ENCODE data around the gene GPR37L1. TPM values are rescaled to one million over a fixed set of nuclear protein-coding genes. Genes with fewer than 3 reads are reported as not detected.

The GPR37L1 gene
- total RNA-seq, 1 donor from 2014 or later, result 0.09 TPM

DNA sequence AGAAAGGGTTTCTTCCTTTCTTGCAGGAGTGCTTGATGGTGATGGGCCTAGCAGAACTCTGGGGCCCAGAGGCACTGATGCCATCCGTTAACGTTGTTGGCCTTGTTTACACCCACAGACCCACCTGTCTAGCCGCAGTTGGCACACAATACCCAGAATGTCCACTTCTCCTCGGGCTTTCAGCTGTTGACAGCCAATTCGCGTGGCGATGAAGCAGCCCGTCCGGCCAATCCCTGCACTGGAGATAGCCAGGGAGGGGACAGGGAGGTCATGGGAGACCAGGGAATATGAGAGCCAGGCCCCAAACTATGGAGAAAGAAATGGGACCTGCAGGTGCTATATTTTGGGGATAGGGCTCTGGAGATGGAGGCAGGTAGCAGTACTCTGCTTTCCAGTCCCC is 27.5 kb downstream of the GPR37L1 start:
- Mint-ChIP-seq H3K27me3 (ENCODE audit: low read depth) (no peaks in the 10 kb centered on the region), H3K9me3 (no peaks in the 10 kb centered on the region), H3K36me3 (no peaks in the 10 kb centered on the region), H3K4me1 (peaks cover 12% of the 10 kb centered on the region), H3K27ac (no peak overlapping the region), H3K4me3 (no peak overlapping the region)
- DNase-seq (ENCODE audit: low spot score in 2 of 2, unreplicated experiment in 2 of 2), result no peak
- TF ChIP-seq, protein P1, sequence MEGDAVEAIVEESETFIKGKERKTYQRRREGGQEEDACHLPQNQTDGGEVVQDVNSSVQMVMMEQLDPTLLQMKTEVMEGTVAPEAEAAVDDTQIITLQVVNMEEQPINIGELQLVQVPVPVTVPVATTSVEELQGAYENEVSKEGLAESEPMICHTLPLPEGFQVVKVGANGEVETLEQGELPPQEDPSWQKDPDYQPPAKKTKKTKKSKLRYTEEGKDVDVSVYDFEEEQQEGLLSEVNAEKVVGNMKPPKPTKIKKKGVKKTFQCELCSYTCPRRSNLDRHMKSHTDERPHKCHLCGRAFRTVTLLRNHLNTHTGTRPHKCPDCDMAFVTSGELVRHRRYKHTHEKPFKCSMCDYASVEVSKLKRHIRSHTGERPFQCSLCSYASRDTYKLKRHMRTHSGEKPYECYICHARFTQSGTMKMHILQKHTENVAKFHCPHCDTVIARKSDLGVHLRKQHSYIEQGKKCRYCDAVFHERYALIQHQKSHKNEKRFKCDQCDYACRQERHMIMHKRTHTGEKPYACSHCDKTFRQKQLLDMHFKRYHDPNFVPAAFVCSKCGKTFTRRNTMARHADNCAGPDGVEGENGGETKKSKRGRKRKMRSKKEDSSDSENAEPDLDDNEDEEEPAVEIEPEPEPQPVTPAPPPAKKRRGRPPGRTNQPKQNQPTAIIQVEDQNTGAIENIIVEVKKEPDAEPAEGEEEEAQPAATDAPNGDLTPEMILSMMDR (IDR thresholded peaks at IDR 0.05; ENCODE audit: unreplicated experiment), result no peak

- H3K4me1 Mint-ChIP-seq, result peaks cover 12% of the 10 kb centered on the region
- H3K27me3 Mint-ChIP-seq (ENCODE audit: low read depth), result no peaks in the 10 kb centered on the region
- H3K27ac Mint-ChIP-seq, result no peak overlapping the region
- DNase-seq (ENCODE audit: low spot score in 2 of 2, unreplicated experiment in 2 of 2), result no peak
- H3K36me3 Mint-ChIP-seq, result no peaks in the 10 kb centered on the region
- no peak overlapping the region for H3K4me3 Mint-ChIP-seq
- H3K9me3 Mint-ChIP-seq, result no peaks in the 10 kb centered on the region
- TF ChIP-seq, protein P1 (IDR thresholded peaks at IDR 0.05; ENCODE audit: unreplicated experiment), result no peak
Observed at GRCh38 chr1:202150602-202151001, 27.9 kb downstream of the GPR37L1 start.

DNA sequence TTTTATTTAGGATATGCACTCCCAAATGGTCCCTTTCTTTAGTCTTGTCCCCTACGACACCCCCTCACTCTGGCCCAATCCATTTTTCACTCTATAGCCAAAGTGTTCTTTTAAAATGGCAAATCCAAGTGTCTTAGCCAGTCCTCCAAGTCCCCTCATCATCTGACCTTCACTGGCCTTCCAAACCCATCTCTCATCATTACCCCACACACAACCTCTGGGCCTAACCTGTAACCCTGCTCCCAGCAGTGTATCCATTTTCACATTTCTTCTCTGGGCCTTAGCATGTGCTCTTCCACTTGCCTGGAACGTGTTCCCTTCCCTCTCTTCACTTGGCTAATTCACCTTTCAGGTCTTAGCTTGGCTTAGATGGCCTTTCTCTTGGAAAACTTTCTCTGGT is 28.3 kb downstream of the GPR37L1 start:
- H3K36me3 Mint-ChIP-seq, result no peaks in the 10 kb centered on the region
- no peak overlapping the region for H3K4me3 Mint-ChIP-seq
- no peaks in the 10 kb centered on the region for H3K9me3 Mint-ChIP-seq
- no peak overlapping the region for H3K27ac Mint-ChIP-seq
- no peak for DNase-seq (ENCODE audit: low spot score in 2 of 2, unreplicated experiment in 2 of 2)
- H3K27me3 Mint-ChIP-seq (ENCODE audit: low read depth), result no peaks in the 10 kb centered on the region
- TF ChIP-seq, protein P1 (IDR thresholded peaks at IDR 0.05; ENCODE audit: unreplicated experiment), result no peak
- H3K4me1 Mint-ChIP-seq, result peaks cover 12% of the 10 kb centered on the region

- DNase-seq (ENCODE audit: low spot score in 2 of 2, unreplicated experiment in 2 of 2), result no peak
- H3K27me3 Mint-ChIP-seq (ENCODE audit: low read depth), result no peaks in the 10 kb centered on the region
- TF ChIP-seq, protein P1 (IDR thresholded peaks at IDR 0.05; ENCODE audit: unreplicated experiment), result no peak
- H3K27ac Mint-ChIP-seq, result no peak overlapping the region
- no peaks in the 10 kb centered on the region for H3K36me3 Mint-ChIP-seq
- peaks cover 12% of the 10 kb centered on the region for H3K4me1 Mint-ChIP-seq
- H3K4me3 Mint-ChIP-seq, result no peak overlapping the region
- H3K9me3 Mint-ChIP-seq, result no peaks in the 10 kb centered on the region
Observed at GRCh38 chr1:202152399-202152798, 29.7 kb downstream of the GPR37L1 start.

DNA sequence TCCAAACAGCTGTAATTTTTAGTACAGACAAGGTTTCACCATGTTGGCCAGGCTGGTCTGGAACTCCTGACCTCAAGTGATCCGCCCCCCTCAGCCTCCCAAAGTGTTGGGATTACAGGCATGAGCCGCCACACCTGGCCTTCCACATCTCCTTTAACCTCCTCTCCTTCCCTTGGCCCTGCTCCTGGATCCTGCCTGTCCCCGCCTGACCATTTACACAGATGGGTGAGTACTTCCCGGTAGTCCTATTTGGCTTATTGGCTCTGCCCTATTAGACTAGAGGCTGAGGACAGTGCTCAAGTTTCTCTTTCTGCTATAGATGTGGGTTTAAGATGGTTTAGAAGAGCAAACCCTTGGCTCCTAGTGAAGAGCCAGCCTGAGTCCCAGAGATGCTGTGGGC is 30.6 kb downstream of the GPR37L1 start:
- H3K4me3 Mint-ChIP-seq, result no peak overlapping the region

More for the DNA sequence above, 30.6 kb downstream of the GPR37L1 start:
- DNase-seq (ENCODE audit: low spot score in 2 of 2, unreplicated experiment in 2 of 2), result no peak
- Mint-ChIP-seq H3K36me3 (no peaks in the 10 kb centered on the region), H3K27ac (no peak overlapping the region), H3K9me3 (no peaks in the 10 kb centered on the region), H3K4me1 (peaks cover 12% of the 10 kb centered on the region), H3K27me3 (ENCODE audit: low read depth) (no peaks in the 10 kb centered on the region)
- TF ChIP-seq, protein P1 (IDR thresholded peaks at IDR 0.05; ENCODE audit: unreplicated experiment), result no peak
